ENCODE measurements around the gene GGT6.

The GGT6 gene

GRCh38 chr17:4525691-4526397 lies 34.5 kb downstream of the GGT6 start:
- Mint-ChIP-seq H3K27me3 (ENCODE audit: low read depth) (peaks cover 13% of the 10 kb centered on the region), H3K4me1 (ENCODE audit: low read depth) (no peaks in the 10 kb centered on the region), H3K27ac (no peak overlapping the region), H3K36me3 (ENCODE audit: low read depth) (no peaks in the 10 kb centered on the region), H3K4me3 (no peak overlapping the region), H3K9me3 (no peaks in the 10 kb centered on the region)

- Mint-ChIP-seq H3K36me3 (ENCODE audit: low read depth) (no peaks in the 10 kb centered on the region), H3K27ac (no peak overlapping the region), H3K9me3 (no peaks in the 10 kb centered on the region), H3K4me1 (ENCODE audit: low read depth) (no peaks in the 10 kb centered on the region), H3K4me3 (no peak overlapping the region), H3K27me3 (ENCODE audit: low read depth) (peaks cover 13% of the 10 kb centered on the region)
Observed at GRCh38 chr17:4523946-4524345, 36.4 kb downstream of the GGT6 start.

GRCh38 chr17:4522661-4523060 lies 37.7 kb downstream of the GGT6 start:
- Mint-ChIP-seq H3K4me3 (no peak overlapping the region), H3K27me3 (ENCODE audit: low read depth) (peaks cover 13% of the 10 kb centered on the region), H3K27ac (no peak overlapping the region), H3K36me3 (ENCODE audit: low read depth) (no peaks in the 10 kb centered on the region), H3K4me1 (ENCODE audit: low read depth) (peaks cover 2% of the 10 kb centered on the region), H3K9me3 (no peaks in the 10 kb centered on the region)

- H3K27me3 Mint-ChIP-seq (ENCODE audit: low read depth), result no peaks in the 10 kb centered on the region
- H3K9me3 Mint-ChIP-seq, result no peaks in the 10 kb centered on the region
- no peaks in the 10 kb centered on the region for H3K36me3 Mint-ChIP-seq (ENCODE audit: low read depth)
- H3K4me3 Mint-ChIP-seq, result no peak overlapping the region
- H3K27ac Mint-ChIP-seq, result no peak overlapping the region
- H3K4me1 Mint-ChIP-seq (ENCODE audit: low read depth), result peaks cover 2% of the 10 kb centered on the region
Observed at GRCh38 chr17:4520894-4521600, 39.3 kb downstream of the GGT6 start.

GRCh38 chr17:4520060-4520893 lies 40.1 kb downstream of the GGT6 start:
- Mint-ChIP-seq H3K27ac (no peak overlapping the region), H3K36me3 (ENCODE audit: low read depth) (no peaks in the 10 kb centered on the region), H3K4me3 (no peak overlapping the region), H3K27me3 (ENCODE audit: low read depth) (no peaks in the 10 kb centered on the region), H3K4me1 (ENCODE audit: low read depth) (peaks cover 2% of the 10 kb centered on the region), H3K9me3 (no peaks in the 10 kb centered on the region)

- no peaks in the 10 kb centered on the region for H3K36me3 Mint-ChIP-seq (ENCODE audit: low read depth)
- no peaks in the 10 kb centered on the region for H3K9me3 Mint-ChIP-seq
- no peak overlapping the region for H3K4me3 Mint-ChIP-seq
- H3K27me3 Mint-ChIP-seq (ENCODE audit: low read depth), result no peaks in the 10 kb centered on the region
- no peak overlapping the region for H3K27ac Mint-ChIP-seq
- H3K4me1 Mint-ChIP-seq (ENCODE audit: low read depth), result peaks cover 2% of the 10 kb centered on the region
Observed at GRCh38 chr17:4519361-4519788, 41.0 kb downstream of the GGT6 start.

- no peaks in the 10 kb centered on the region for H3K9me3 Mint-ChIP-seq
- no peak overlapping the region for H3K27ac Mint-ChIP-seq
- no peaks in the 10 kb centered on the region for H3K27me3 Mint-ChIP-seq (ENCODE audit: low read depth)
- H3K36me3 Mint-ChIP-seq (ENCODE audit: low read depth), result no peaks in the 10 kb centered on the region
- no peak overlapping the region for H3K4me3 Mint-ChIP-seq
- peaks cover 2% of the 10 kb centered on the region for H3K4me1 Mint-ChIP-seq (ENCODE audit: low read depth)
Observed at GRCh38 chr17:4518901-4519300, 41.5 kb downstream of the GGT6 start.

GRCh38 chr17:4516735-4517134 lies 43.6 kb downstream of the GGT6 start:
- Mint-ChIP-seq H3K4me1 (ENCODE audit: low read depth) (peaks cover 2% of the 10 kb centered on the region), H3K4me3 (no peak overlapping the region), H3K27ac (no peak overlapping the region), H3K36me3 (ENCODE audit: low read depth) (no peaks in the 10 kb centered on the region), H3K9me3 (no peaks in the 10 kb centered on the region), H3K27me3 (ENCODE audit: low read depth) (no peaks in the 10 kb centered on the region)

- H3K4me1 Mint-ChIP-seq (ENCODE audit: low read depth), result peaks cover 5% of the 10 kb centered on the region
- H3K27ac Mint-ChIP-seq, result no peak overlapping the region
- H3K27me3 Mint-ChIP-seq (ENCODE audit: low read depth), result peaks cover 7% of the 10 kb centered on the region
- no peaks in the 10 kb centered on the region for H3K36me3 Mint-ChIP-seq (ENCODE audit: low read depth)
- H3K4me3 Mint-ChIP-seq, result no peak overlapping the region
- no peaks in the 10 kb centered on the region for H3K9me3 Mint-ChIP-seq
Observed at GRCh38 chr17:4515501-4515900, 44.9 kb downstream of the GGT6 start.

- Mint-ChIP-seq H3K4me1 (ENCODE audit: low read depth) (peaks cover 6% of the 10 kb centered on the region), H3K9me3 (no peaks in the 10 kb centered on the region), H3K4me3 (no peak overlapping the region), H3K27me3 (ENCODE audit: low read depth) (peaks cover 7% of the 10 kb centered on the region), H3K27ac (no peak overlapping the region), H3K36me3 (ENCODE audit: low read depth) (no peaks in the 10 kb centered on the region)
Observed at GRCh38 chr17:4514779-4515178, 45.6 kb downstream of the GGT6 start.

GRCh38 chr17:4514206-4514605 lies 46.2 kb downstream of the GGT6 start:
- Mint-ChIP-seq H3K27me3 (ENCODE audit: low read depth) (peaks cover 7% of the 10 kb centered on the region), H3K9me3 (no peaks in the 10 kb centered on the region), H3K4me1 (ENCODE audit: low read depth) (peaks cover 12% of the 10 kb centered on the region), H3K4me3 (no peak overlapping the region), H3K36me3 (ENCODE audit: low read depth) (no peaks in the 10 kb centered on the region), H3K27ac (no peak overlapping the region)

- no peaks in the 10 kb centered on the region for H3K36me3 Mint-ChIP-seq (ENCODE audit: low read depth)
- no peak overlapping the region for H3K27ac Mint-ChIP-seq
- peaks cover 7% of the 10 kb centered on the region for H3K27me3 Mint-ChIP-seq (ENCODE audit: low read depth)
- no peak overlapping the region for H3K4me3 Mint-ChIP-seq
- H3K9me3 Mint-ChIP-seq, result no peaks in the 10 kb centered on the region
- peaks cover 19% of the 10 kb centered on the region for H3K4me1 Mint-ChIP-seq (ENCODE audit: low read depth)
Observed at GRCh38 chr17:4513113-4514032, 47.0 kb downstream of the GGT6 start.

GRCh38 chr17:4512156-4513112 lies 47.9 kb downstream of the GGT6 start:
- Mint-ChIP-seq H3K27me3 (ENCODE audit: low read depth) (peaks cover 7% of the 10 kb centered on the region), H3K4me1 (ENCODE audit: low read depth) (peaks cover 17% of the 10 kb centered on the region), H3K27ac (no peak overlapping the region), H3K9me3 (no peaks in the 10 kb centered on the region), H3K4me3 (no peak overlapping the region), H3K36me3 (ENCODE audit: low read depth) (no peaks in the 10 kb centered on the region)

All from T-helper 1 cell treated with Interleukin-12 subunit alpha and Interleukin-12 subunit beta and Interleukin-4 antibody, amounts not matched to agents 30 μg/mL and 1 μg/mL, for 36 hours (primary cell).